Keratinocyte (primary cell): ENCODE measurements around the gene CNOT4. TPM values are rescaled to one million over a fixed set of nuclear protein-coding genes. Genes with fewer than 3 reads are reported as not detected.

Experiments
- DNase-seq: peaks from one replicate; pipeline ENCODE4 v3.0.0-alpha.2; 2011; ENCODE audit warnings: low read depth, missing footprints, low spot score
- FAIRE-seq: peaks from 2 replicates; lab custom pipeline; 2011; peaks lifted over from hg19 to GRCh38; lab: Jason Lieb, UNC
- H2AFZ ChIP-seq: 2 replicates; pipeline ENCODE4 v1.6.0; 2012; ENCODE audit warnings: low read length, control low read depth, inconsistent platforms; ENCODE audit not compliant: control insufficient read depth
- H3K27ac ChIP-seq: 2 replicates; pipeline ENCODE4 v1.5.1; 2011; ENCODE audit warnings: low read length; ENCODE audit not compliant: control insufficient read depth, insufficient read depth
- H3K27me3 ChIP-seq: 3 replicates; pipeline ENCODE4 v1.6.0; 2011; ENCODE audit warnings: low read length; ENCODE audit not compliant: control insufficient read depth, insufficient read depth; ENCODE audit errors: extremely low read depth
- H3K36me3 ChIP-seq, 2 experiments: 2 replicates in 1 of 2; 3 replicates in 1 of 2; pipeline ENCODE4 v1.5.1; 2011; ENCODE audit warnings: low read length in 2 of 2, mild to moderate bottlenecking in 1 of 2; ENCODE audit not compliant: control insufficient read depth in 2 of 2, insufficient read depth in 2 of 2; ENCODE audit errors: extremely low read depth in 1 of 2
- H3K4me1 ChIP-seq: 3 replicates; pipeline ENCODE4 v1.5.1; 2011; ENCODE audit warnings: low read length; ENCODE audit not compliant: control insufficient read depth, insufficient read depth; ENCODE audit errors: extremely low read depth
- H3K4me2 ChIP-seq: 3 replicates; pipeline ENCODE4 v1.6.0; 2011; ENCODE audit warnings: low read depth, low read length; ENCODE audit not compliant: control insufficient read depth, insufficient read depth; ENCODE audit errors: extremely low read depth
- H3K4me3 ChIP-seq, 3 experiments: fragments of 200-600 bp in 1 of 3; sonication (generic) in 1 of 3; 2 replicates in 2 of 3; 3 replicates in 1 of 3; pipeline ENCODE4 v1.5.1; 2011 to 2016; ENCODE audit warnings: low read length in 3 of 3, mild to moderate bottlenecking in 3 of 3, control low read depth in 2 of 3, inconsistent platforms in 1 of 3, low read depth in 1 of 3, mixed read lengths in 1 of 3, mixed run types in 1 of 3, moderate library complexity in 1 of 3; ENCODE audit not compliant: control insufficient read depth in 2 of 3, insufficient read depth in 2 of 3; ENCODE audit errors: extremely low read depth in 1 of 3
- H3K79me2 ChIP-seq: 2 replicates; pipeline ENCODE4 v1.6.0; 2012; ENCODE audit warnings: low read length; ENCODE audit not compliant: control insufficient read depth, insufficient read depth
- H3K9ac ChIP-seq: 3 replicates; pipeline ENCODE4 v1.6.0; 2011; ENCODE audit warnings: low read length; ENCODE audit not compliant: control insufficient read depth, insufficient read depth; ENCODE audit errors: extremely low read depth
- H3K9me1 ChIP-seq: 3 replicates; pipeline ENCODE4 v1.6.0; 2011; ENCODE audit warnings: low read length; ENCODE audit not compliant: control insufficient read depth, insufficient read depth; ENCODE audit errors: extremely low read depth
- H3K9me3 ChIP-seq: 2 replicates; pipeline ENCODE4 v1.5.1; 2012; ENCODE audit warnings: low read depth, low read length; ENCODE audit not compliant: control insufficient read depth
- H4K20me1 ChIP-seq: 3 replicates; pipeline ENCODE4 v1.6.0; 2011; ENCODE audit warnings: low read length; ENCODE audit not compliant: control insufficient read depth, insufficient read depth; ENCODE audit errors: extremely low read depth
- EZH2 ChIP-seq: IDR thresholded peaks from one replicate; pipeline ENCODE4 v1.6.1; 2012; ENCODE audit warnings: inconsistent platforms, mild to moderate bottlenecking, low read length, moderate library complexity
- dilution Hi-C: fragments of 300-500 bp; cut with MboI; formaldehyde crosslinking; loops from one replicate; pipeline ENCODE4 v1.7.0; 2020; ENCODE audit warnings: low sequenced_read_pairs; ENCODE audit not compliant: extremely low pct_ligation_motif_present
- polyA plus RNA-seq, 5 experiments: library from polyadenylated mRNA; depleted of rRNA in 3 of 5; stranded (reverse) in 3 of 5; stranded (forward) in 1 of 5; unstranded in 1 of 5; fragments of >200 nt; gene quantifications; 1 replicate in 1 of 5; 2 replicates in 3 of 5; 3 replicates in 1 of 5; pipeline versions ENCODE4 v1.2.1 to v1.2.3, GENCODE V29; 2011 to 2012; ENCODE audit warnings: missing spikeins in 2 of 5, low read depth in 1 of 5, low replicate concordance in 1 of 5
- TF ChIP-seq, protein P1 (sequence below), 3 experiments: IDR thresholded peaks in 1 of 3; conservative IDR thresholded peaks in 1 of 3; optimal IDR thresholded peaks in 1 of 3; 2 replicates in 2 of 3; 3 replicates in 1 of 3; pipeline versions ENCODE3 to v1.5.1; 2011; ENCODE audit warnings: low read length in 3 of 3, mild to moderate bottlenecking in 3 of 3, moderate library complexity in 2 of 3, control low read depth in 1 of 3, inconsistent platforms in 1 of 3; ENCODE audit not compliant: insufficient read depth in 2 of 3; ENCODE audit errors: extremely low read depth in 1 of 3

Gene CNOT4
- polyA plus RNA-seq, 1 donor (not counting 4 experiments of a cell fraction or from before 2014, with no cell fraction given): 11.4 TPM

DNA sequence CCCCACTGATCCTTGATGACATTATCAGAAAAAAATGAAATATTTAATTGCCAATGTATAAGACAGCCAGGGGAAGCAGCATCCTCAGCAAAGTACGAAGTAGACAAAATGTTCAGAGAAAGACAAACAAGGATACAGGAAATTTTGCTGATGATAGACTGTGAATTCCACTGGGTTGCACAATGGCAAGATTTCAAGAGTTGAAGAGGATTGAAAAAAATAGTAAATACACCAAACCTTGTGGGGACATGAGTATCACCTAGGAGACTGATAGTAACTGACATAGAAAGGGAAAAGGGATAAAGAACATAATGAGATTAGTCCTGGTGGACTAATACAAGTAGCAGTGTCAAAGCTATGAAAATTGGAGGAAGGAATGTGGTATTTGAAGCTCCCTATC is 16.5 kb downstream of the CNOT4 start:
- peaks cover 83% of the 10 kb centered on the region for H3K79me2 ChIP-seq
- DNase-seq: no peak
- no peak for FAIRE-seq
- no peaks in the 10 kb centered on the region for H3K9me3 ChIP-seq
- TF ChIP-seq EZH2: no peak
- TF ChIP-seq, protein P1, sequence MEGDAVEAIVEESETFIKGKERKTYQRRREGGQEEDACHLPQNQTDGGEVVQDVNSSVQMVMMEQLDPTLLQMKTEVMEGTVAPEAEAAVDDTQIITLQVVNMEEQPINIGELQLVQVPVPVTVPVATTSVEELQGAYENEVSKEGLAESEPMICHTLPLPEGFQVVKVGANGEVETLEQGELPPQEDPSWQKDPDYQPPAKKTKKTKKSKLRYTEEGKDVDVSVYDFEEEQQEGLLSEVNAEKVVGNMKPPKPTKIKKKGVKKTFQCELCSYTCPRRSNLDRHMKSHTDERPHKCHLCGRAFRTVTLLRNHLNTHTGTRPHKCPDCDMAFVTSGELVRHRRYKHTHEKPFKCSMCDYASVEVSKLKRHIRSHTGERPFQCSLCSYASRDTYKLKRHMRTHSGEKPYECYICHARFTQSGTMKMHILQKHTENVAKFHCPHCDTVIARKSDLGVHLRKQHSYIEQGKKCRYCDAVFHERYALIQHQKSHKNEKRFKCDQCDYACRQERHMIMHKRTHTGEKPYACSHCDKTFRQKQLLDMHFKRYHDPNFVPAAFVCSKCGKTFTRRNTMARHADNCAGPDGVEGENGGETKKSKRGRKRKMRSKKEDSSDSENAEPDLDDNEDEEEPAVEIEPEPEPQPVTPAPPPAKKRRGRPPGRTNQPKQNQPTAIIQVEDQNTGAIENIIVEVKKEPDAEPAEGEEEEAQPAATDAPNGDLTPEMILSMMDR (optimal IDR thresholded peaks at IDR 0.05 in 1 of 3, IDR thresholded peaks at IDR 0.05 in 1 of 3, conservative IDR thresholded peaks at IDR 0.05 in 1 of 3; ENCODE audit: extremely low read depth in 1 of 3, insufficient read depth in 2 of 3, low read length in 3 of 3): no peak
- peaks cover 0 to 2% of the 10 kb centered on the region in 2 experiments for H3K36me3 ChIP-seq
- no peak overlapping the region for H3K4me3 ChIP-seq
- no peaks in the 10 kb centered on the region for H4K20me1 ChIP-seq
- H3K9ac ChIP-seq: no peak overlapping the region
- no peak overlapping the region for H3K4me2 ChIP-seq
- H2AFZ ChIP-seq: no peak overlapping the region
- no peaks in the 10 kb centered on the region for H3K27me3 ChIP-seq
- dilution Hi-C loops: no loop called here
- no peak overlapping the region for H3K27ac ChIP-seq
- H3K9me1 ChIP-seq: no peaks in the 10 kb centered on the region
- no peaks in the 10 kb centered on the region for H3K4me1 ChIP-seq

DNA sequence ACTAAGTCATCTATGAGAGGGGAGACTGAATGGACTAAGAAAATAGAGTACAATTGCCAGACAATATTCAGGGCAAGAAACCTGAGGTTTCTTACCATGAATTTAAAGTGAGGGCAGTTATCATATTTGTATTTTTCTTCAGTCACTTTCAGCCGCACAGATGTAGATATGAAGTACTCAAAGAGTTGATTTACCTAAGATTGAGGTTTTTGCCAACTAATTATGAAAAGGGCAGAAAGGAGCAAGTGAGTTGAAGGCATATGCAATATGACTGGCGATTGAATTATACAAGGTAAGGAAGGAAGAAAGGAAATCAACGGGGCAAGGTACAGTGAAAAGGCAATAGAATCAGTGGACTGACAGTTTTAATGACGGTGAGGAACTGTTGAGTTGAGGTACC is 17.8 kb downstream of the CNOT4 start:
- no peak overlapping the region for H3K4me3 ChIP-seq
- no peaks in the 10 kb centered on the region for H4K20me1 ChIP-seq
- H3K27me3 ChIP-seq: no peaks in the 10 kb centered on the region
- no peaks in the 10 kb centered on the region for H3K4me1 ChIP-seq
- peaks cover 81% of the 10 kb centered on the region for H3K79me2 ChIP-seq
- H3K9ac ChIP-seq: no peak overlapping the region
- H2AFZ ChIP-seq: no peak overlapping the region
- FAIRE-seq (no peak), DNase-seq (no peak)
- no peaks in the 10 kb centered on the region for H3K9me3 ChIP-seq
- TF ChIP-seq, protein P1 (optimal IDR thresholded peaks at IDR 0.05 in 1 of 3, IDR thresholded peaks at IDR 0.05 in 1 of 3, conservative IDR thresholded peaks at IDR 0.05 in 1 of 3; ENCODE audit: extremely low read depth in 1 of 3, insufficient read depth in 2 of 3, low read length in 3 of 3): no peak
- TF ChIP-seq EZH2: no peak
- H3K27ac ChIP-seq: no peak overlapping the region
- H3K36me3 ChIP-seq: peaks cover 0 to 2% of the 10 kb centered on the region in 2 experiments
- no peaks in the 10 kb centered on the region for H3K9me1 ChIP-seq
- H3K4me2 ChIP-seq: no peak overlapping the region
- dilution Hi-C loops: no loop called here
